Measurements from ENCODE around the gene UAP1.

Gene UAP1

GRCh38 chr1:162649583-162649982 is 88.1 kb downstream of the UAP1 start:
- H3K4me3 ChIP-seq (ENCODE audit: low read depth, low read length), result no peak overlapping the region
- TF ChIP-seq CTCF (IDR thresholded peaks at IDR 0.05; ENCODE audit: low read depth, low read length, missing control alignments), result no peak
- no peak for DNase-seq (ENCODE audit: low read depth)
